HK-2 (cell line): ENCODE data around the gene LRRC4B.

Source experiments
- DNase-seq: peaks from one replicate; pipeline ENCODE4 v3.0.0-alpha.2; 2018; ENCODE audit not compliant: unreplicated experiment

The LRRC4B gene

DNA sequence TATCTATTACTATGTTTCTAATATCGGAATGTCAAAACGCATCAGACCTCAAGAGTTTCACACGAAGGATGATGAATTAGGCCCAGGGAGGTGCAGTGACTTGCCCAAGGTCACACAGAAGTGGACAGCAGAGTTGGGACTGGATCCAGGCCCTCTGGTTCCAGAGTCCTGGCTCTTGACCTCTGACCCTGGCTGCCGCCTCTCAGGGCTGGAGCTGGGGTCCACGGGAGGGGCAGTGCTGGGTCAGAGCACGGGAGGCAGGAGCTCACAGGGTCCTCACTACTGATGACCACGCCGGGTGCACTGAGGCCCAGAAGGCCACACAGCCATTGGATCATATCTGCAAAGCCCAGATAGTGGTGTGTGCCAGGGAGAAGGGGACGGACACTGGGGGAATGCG, 45.4 kb downstream of the LRRC4B start:
- no peak for DNase-seq

GRCh38 chr19:50520822-50521465, 47.3 kb downstream of the LRRC4B start:
- DNase-seq = no peak

DNA sequence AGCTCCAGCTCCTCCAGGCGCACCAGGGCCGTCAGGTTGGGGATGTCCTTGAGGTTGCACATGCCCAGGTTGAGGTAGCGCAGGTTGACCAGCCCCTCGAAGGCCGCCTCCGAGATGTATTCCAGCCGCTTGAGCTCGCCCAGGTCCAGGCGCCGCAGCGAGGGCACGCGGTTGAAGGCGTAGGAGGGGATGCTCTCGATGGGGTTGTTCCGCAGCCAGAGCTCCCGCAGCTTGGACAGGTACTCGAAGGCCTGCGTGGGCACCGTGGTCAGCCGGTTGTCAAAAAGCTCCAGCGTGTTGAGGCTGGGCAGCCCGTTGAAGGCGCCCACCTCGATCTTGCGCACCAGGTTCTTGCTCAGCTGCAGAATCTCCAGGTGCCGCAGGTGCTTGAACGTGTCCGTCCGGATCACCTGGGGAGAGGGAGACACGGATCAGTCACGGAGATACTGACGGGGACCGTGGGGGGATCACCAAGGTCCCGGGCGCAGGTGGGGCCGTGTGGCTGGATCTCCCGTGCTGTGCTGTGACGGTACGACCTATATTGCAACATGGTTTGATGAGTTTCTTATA, 49.1 kb downstream of the LRRC4B start:
- no peak for DNase-seq

- no peak for DNase-seq
These were observed 49.9 kb downstream of the LRRC4B start for GRCh38 chr19:50518091-50519005.

GRCh38 chr19:50517704-50518075, 50.5 kb downstream of the LRRC4B start:
- no peak for DNase-seq

DNA sequence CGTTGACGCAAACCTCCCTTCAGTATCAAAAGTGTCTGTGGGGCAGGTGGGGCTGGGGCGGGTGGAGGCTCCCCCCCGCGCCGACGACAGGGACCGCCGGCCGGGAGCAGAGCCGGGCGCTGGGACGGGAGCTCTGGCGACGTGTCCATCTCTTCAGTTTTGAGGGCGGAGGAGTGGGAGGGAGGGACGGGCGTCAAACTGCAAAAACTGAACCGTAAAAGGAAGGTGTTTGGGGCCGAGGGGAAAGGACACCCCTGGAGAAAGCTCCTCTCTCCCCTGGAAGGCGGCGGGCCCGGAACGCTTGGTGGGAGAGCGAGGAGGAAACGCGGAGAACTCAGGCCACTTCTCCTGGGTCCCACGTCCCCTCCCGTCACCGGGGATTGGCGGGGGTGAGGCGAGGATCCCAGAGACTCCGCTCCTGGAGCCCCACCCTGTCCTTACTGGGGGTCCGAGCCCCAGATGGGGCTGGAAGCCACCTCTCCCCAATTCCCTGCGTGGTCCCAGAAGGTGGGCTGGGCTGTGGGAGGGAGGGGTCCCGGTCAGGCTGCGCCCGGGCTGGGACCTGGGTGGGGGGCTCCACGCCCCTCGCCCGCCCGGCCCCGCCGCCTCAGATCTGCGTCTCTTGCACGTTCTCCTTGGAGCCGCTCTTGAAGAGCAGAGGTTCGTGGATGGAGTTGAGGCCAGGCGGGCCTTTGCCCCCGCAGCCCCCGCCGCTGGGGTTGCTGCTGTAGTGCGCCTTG, 51.1 kb downstream of the LRRC4B start:
- no peak for DNase-seq

GRCh38 chr19:50516456-50516855, 51.8 kb downstream of the LRRC4B start:
- no peak for DNase-seq

DNA sequence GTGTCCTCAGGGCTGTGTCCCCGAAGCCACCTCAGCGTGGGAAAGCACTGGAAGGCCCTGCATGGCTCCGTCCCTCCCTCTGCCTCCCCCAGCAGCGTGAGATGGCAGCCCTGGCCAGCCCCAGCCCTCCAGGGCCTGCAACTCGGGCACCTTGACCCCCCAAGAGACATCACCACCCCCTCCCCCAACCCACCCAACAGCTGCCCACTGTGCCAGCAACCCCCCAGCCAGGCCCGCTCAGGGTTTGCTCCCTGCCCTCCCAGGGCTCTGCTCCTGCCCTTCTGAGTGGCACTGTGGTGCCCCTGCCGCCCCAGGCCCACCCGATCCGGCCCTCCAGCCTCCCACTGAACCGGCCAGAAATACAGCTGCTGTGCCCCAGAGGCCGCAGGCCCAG, 53.1 kb downstream of the LRRC4B start:
- DNase-seq = no peak

- no peak for DNase-seq
These were observed 53.7 kb downstream of the LRRC4B start for GRCh38 chr19:50514346-50515167.

- no peak for DNase-seq
These were observed 54.4 kb downstream of the LRRC4B start, which contains the start of gene ASPDH for GRCh38 chr19:50513746-50514345. TSS of gene ASPDH (minus strand) at chr19:50513913. CDS start at chr19:50513823, 90 bp downstream.

DNA sequence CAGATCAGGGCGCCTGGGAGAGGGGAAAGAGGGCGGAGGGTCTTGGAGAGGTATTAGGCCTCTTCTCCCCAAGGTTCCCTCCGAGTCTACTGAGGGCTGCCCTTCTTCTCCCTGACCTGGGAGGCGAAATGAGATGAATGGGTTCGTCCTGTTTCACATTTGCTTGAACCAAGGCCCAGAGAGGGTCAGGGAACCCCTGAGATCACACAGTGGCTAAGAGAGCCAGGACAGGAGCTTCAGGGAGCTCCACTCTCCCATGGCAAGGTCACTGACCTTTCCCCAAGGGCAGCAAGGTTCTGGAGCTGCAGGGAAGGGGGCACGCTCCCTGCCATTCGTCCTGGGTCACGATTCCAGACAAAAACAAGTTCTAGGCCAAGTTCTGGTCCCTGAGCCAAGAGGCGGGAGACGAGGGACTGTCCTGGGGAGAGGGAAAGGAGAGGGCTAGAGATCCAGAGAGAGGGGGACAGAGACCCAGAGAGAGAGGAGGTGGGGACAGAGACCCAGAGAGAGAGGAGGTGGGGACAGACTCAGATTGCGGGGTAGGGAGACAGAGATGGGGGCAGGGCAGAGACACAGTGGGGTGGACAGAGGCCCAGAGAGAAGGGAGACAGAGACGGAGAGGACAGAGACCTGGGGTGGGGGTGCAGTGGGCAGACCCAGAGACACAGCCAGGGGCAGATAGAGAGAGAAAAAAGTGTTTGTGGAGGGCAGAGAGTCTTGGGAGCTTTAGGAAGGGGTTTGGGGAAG, 55.1 kb downstream of the LRRC4B start:
- DNase-seq = no peak

DNA sequence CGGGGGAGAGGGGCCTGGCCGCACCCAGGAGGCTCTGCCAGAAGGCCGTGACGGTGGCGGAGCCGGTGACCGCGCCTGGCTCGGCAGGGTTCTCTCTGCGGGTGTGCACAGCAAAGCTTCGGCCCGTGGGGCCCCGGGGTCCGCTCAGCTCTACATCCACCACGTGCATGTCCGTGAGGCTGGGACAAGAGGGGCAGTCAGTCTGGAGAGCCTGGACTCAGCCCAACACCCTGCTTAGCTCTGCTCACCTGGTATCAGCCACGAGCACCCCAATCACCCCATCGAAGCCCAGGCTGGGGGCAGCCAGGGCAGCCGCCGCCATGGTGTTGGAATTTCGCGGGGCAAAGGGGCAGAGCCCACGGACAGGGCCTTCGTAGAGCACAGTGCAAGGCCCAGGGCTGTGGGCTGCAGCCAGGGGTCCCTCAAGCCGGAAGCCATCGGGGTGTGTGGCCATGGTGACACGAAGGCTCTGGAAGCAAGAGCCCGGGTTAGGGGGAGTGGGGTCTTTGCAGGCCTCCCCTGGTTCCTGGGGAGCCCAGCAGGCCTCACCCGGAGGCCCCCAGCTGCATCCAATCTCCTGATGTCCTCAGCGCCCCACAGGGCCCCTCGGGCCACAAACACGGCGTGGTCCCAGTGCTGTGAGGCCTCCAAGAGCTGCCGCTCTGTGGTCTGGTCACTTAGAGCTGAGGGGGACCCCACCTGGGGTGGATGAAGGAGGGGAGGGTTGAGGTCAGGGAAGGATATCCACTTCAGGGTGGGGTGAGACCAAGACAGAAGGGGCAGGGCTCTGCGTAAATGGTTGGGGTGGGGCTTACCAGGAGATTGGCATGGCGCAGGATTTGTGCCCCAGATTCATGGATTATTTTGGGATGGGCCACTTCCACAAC, 55.9 kb downstream of the LRRC4B start:
- no peak for DNase-seq

GRCh38 chr19:50511069-50511822, 57.0 kb downstream of the LRRC4B start, which contains the start of gene JOSD2:
TSS of gene JOSD2 (minus strand) at chr19:50511191. CDS start at chr19:50510431, 760 bp downstream.
- DNase-seq = peak; percentile 98

DNA sequence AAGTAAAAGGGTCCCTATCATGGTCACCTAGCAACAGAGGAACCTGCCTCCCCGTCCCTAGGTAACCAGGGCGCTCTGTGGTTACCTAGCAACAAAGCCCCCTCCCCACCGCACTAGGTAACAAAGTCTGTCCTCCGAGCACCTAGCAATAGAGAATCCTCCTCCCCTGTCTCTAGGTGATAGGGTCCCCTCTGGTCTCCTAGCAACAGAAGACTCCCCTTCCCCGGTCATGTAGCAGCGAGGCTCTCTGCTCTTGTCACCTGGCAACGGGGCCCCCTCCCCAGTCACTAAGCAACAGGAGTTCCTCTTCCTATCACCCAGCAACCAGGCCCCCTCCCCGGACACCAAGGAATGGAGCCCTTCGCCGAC, 57.6 kb downstream of the LRRC4B start:
- DNase-seq = no peak

- no peak for DNase-seq
These were observed 58.0 kb downstream of the LRRC4B start for GRCh38 chr19:50510121-50510670.

GRCh38 chr19:50509366-50509765, 58.9 kb downstream of the LRRC4B start:
- no peak for DNase-seq

DNA sequence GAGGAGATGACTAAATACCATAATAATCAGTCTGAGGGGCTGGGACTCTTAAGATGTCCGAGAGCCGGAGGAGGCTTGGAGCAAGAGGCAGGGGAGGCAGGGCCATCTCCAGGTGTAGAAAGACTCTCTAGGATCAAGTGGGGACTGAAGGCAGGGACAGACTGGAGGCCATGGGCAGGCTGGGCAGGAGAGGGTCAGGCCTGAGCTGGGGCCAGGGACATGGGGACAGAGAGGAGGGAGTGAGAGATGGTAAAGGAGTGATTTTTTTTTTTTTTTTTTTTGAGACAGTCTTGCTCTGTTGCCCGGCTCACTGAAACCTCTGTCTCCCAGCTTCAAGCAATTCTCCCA, 59.4 kb downstream of the LRRC4B start:
- DNase-seq = no peak

GRCh38 chr19:50507376-50507775, 60.9 kb downstream of the LRRC4B start:
- no peak for DNase-seq
